KBM-7 (cell line): ENCODE results near the gene UMODL1.

ENCODE experiments used
- DNase-seq: peaks from one replicate; pipeline ENCODE4 v3.0.0-alpha.2; 2015
- in situ Hi-C: fragments of 300-500 bp; cut with MboI; formaldehyde crosslinking; loops from 2 replicates; pipeline ENCODE4 v1.14.3; 2020; ENCODE audit warnings: low sequenced_read_pairs, low pct_unique_long_range_greater_than_20kb, mixed read lengths

UMODL1 gene

DNA sequence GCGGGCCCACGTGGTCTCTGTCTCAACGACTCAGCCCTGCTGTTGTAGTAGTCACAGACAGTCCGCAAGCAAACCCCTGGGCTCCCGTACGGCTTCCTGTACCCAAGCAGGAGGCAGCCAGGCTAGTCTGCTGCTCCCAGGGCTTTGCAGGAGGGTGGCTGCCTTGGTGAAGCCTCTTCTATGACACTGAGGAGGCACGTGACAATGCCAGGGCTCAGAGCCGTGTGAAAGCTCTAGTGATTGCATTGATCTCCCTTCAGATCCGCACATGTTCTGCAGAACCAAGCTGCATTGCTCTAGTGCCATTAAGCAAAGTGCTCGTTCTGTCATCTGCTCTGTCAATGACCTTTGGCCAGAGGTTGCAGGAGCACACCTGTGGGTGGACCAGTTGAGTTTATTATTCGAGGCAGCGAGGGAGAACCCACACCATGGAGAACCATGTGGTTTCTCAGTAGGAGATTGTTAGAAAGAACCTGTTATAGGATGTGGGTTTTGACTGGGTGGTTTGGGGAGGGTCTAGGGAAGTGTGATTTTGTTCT, 18.0 kb downstream of the UMODL1 start:
- in situ Hi-C loops, result no loop called here

DNA sequence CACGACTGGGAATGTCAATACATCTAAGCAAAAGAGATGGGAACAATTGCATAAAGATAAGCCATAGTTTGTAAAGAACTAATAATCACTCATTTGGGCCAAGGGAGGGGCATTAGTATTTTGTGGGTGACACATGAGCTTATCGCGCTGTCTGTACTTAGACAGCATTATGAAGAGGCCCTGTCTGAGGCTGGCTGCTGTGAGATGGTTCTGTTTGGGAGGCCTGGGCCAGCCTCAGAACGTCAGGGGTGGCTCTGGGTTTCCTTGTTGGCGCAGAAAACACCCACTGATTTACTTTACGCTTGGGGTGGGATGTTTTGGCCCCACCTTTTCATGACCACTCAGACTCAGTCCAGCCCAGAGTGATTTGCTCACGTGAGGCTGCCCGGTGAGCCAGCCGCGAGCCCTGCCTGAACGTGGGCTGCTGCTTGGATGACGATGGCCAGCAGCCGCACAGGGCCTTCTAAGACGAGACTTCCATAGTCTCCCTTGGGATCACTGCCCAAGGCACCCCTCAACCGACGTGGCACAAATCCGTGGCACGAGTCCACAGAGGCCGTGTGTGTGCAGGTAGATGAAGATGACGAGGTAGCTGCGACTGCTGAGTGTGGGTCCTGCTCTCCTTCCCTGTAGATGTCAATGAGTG, 18.7 kb downstream of the UMODL1 start:
- no peak for DNase-seq
- in situ Hi-C loops, result no loop called here

More for the DNA sequence above, 18.0 kb downstream of the UMODL1 start:
- DNase-seq, result no peak

DNA sequence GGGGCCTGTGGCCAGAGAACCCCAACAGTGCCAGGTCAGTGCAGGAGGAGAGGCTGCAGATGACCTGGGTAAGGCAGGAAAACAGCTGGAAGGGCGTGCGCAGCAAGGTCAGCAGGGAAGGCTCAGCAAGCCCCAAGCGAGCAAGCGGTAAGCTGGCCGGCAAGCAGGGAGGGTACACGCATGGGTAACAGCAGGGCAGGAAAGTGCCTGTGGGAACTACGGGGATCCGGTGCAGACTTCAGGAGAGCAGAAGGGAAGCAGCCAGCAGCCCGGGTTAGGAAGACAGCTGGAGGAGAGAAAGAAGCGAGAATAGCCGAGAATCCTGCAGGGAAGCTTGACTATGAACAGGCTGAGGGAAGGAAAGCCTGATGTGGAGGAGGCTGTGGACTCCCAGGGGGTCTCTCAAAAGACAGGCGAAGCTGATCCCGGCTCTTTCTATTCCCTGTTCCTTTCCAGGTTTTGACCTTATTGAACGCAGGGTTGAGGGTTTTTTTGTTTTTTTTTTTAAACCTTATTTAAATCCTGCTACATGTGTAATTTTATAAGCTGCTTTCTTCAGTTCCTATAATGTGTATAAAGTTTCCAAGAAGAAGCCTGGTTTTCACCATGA, 20.9 kb downstream of the UMODL1 start:
- DNase-seq, result no peak
- in situ Hi-C loops, result no loop called here

DNA sequence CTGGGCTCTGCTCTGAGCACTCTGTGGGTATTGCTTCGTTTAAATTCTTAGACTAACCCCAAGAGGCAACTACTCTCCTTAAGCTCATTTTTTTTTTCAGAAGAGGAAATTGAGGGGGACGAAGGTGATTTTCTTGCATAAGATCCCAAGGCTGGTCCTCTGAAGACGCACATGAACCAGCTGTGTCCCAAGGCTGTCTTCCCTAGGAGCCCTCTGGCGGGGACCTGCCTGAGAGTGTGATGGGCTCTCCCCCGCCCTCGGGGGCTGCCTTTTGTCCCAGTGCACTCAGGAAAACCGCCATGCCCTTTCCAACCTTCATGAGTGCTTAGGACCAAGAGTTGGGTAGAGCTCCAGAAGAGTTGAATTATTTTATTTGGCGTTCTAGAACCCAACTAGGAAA, 21.7 kb downstream of the UMODL1 start:
- in situ Hi-C loops, result no loop called here

DNA sequence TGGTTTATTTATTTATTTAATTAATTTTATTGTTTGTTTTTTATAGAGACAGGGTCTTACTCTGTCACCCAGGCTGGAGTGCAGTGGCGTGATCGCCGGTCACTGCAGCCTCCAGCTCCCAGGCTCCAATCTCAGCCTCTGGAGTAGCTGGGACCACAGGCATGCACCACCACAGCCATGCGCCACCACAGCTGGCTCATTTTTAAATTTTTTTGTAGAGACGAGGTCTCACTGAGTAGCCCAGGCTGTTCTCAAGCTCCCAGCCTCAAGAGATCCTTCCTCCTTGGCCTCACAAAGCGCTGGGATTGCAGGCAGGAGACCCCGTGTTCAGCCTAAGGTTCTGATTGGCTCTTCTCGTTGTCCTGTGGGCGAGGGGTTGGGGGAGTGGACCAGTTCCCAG, 22.1 kb downstream of the UMODL1 start:
- DNase-seq, result no peak
- in situ Hi-C loops, result no loop called here

More for the DNA sequence above, 21.7 kb downstream of the UMODL1 start:
- no peak for DNase-seq

DNA sequence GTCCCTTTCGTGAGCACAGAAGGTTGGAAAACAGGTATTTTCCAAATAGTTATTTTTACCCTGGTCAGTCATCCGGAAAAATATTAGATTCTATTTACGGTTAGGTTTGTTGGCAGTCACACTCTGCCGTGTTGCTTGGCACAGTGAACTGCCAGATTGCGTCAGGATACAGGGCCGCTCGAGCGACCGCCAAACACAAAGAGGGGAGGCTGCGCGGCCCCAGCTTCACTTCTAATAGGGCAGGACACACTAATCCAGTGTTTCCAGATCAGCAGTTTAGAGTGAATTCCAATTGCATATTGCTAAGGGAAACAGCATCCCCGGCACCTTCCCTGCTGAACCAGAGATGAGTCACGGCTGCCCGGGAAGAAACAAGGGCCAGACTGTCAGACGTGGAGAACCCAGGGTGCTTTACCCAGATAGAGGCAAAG, 22.9 kb downstream of the UMODL1 start:
- no peak for DNase-seq
- in situ Hi-C loops, result no loop called here

DNA sequence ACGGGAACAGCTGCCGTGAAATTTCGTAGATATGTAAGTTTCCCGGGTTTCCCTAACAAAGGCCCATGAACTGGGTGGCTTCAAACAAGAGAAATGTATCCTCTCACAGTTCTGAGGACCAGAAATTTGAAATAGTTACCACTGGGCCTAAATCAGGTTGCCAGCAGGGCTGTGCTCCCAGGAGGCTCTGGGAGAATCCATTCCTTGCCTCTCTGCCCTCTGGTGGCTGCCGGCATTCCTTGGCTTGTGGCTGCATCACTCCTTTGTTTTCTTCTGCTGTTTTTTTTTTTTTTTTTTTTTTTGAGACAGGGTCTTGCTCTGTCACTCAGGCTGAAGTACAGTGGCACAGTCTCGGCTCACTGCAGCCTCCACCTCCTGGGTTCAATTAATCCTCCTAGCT, 23.7 kb downstream of the UMODL1 start:
- DNase-seq, result no peak
- in situ Hi-C loops, result no loop called here

DNA sequence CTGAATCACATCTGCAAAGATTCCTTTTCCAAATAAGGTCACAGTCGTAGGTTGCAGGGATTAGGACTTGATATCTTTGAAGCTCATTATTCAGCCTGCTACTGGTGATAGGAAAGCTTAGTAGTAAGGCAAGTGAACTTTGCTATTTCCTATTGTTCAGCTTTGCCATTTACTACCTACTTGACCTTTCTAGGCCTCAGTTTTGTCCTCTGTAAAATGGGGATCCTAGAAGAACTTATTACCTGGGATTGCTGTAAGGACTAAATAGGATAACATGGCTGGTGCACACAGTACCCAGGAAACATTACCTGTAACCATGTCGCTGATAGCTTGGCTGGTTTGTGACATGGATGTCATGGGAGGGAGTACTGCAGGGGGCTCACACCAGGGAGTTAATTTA, 24.5 kb downstream of the UMODL1 start:
- no peak for DNase-seq
- in situ Hi-C loops, result no loop called here

DNA sequence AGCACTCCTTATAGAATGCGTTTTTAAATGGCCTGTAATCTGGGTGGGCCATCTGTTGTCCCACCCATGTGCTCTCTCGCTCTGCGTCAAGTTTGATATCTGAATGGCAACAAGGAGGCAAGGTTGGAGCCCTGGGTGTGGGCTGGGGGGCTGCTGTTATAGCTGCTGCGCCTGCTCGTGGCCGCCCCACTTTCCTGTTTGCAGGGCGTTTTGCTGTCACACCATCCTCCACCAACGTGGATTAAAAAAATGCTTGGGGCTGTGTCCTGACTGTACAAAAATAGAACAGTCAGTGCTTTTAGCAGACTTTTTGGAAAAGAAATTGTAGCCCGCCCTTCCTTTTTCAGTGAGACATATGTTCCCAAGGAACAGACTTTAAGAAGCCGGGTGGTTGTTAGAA, 25.4 kb downstream of the UMODL1 start:
- no peak for DNase-seq
- in situ Hi-C loops, result no loop called here

DNA sequence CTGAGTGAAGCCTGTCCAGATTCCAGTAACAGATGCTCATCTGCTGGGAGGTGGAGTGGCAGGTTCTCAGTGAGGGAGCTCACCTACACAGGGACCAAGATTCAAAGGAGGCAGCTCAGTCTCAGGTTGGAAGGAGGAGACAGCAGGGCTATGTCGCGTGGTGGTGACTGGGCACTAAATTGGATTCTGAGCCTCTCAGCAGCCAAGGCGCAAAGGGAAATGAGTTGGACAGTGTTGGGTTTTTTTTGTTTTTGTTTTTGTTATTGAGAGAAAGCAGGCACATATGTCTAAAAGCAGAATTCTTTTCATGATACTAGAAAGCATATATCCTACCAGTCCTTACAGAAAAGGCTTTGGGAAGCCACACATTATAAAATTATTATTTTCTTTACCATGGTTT, 26.2 kb downstream of the UMODL1 start:
- no peak for DNase-seq
- in situ Hi-C loops, result no loop called here

DNA sequence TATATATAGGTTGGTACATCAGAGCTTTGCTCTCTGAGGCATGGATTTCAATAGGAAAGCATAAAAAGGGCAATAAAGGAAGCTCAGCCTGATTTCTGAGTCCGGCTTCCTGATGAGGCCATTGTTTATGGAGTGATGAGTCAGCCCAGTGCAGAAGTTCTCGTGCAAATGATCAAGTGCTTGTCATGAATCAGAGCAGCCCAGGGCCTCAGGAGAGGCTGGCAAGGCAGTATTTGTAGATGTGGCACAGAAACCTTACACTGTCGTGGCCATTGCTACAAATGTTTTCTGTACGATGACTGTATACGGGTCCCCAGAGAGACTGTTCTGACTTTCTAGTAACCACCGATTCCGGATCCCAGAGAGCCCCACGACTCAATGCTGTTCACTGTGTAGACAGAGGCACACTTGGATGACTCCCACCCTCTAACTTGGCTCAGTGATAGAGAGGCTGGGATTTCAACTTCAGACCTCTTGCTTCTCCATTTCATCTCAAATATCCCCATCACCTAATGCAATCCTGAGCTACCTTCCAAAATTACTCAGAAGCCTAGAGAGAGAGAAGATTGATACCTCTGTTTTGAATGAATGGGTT, 26.8 kb downstream of the UMODL1 start:
- in situ Hi-C loops, result no loop called here
- DNase-seq, result peak; percentile 74

DNA sequence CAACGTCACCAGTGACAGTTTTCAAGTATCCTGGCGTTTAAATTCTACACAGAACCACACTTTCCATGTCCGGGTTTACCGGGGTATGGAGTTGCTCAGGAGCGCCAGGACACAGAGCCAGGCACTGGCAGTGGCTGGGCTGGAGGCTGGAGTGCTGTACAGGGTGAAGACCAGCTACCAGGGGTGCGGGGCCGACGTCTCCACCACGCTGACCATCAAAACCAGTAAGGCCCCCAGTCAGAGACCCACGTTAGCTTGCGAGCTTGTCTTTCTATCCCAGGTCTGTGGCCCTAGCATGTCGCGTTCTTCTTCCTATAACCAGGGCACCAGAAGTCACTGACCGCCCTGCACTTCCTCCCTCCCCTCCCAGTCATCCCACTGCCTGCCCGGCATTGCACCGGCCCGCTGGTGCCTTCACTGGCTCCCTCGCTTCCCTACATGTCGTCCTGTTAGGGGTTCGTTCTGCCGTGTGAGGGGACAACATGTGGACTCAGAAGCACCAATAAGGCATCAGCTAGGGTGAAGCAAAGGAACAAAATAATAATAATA, 27.9 kb downstream of the UMODL1 start:
- in situ Hi-C loops, result no loop called here
- DNase-seq, result no peak

DNA sequence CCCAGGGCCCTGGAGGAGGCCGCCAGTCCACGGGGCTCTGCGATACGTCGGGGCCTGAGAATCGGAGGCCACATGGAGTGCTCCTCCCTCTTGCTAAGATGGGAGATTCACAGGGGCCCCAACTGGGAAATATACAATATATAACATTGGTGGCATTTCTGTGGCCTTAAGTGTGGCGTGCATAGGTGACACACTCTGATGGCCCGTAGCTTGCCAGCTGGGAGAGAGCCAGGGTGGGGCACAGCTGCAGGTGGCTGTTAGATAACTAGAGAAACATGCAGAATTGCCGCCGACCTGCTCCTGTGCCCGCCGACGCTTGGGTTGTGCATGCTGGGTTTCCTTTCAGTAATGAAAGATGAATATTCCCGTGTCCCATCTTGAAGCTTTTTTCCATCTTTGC, 30.1 kb downstream of the UMODL1 start:
- in situ Hi-C loops, result no loop called here
- DNase-seq, result no peak

DNA sequence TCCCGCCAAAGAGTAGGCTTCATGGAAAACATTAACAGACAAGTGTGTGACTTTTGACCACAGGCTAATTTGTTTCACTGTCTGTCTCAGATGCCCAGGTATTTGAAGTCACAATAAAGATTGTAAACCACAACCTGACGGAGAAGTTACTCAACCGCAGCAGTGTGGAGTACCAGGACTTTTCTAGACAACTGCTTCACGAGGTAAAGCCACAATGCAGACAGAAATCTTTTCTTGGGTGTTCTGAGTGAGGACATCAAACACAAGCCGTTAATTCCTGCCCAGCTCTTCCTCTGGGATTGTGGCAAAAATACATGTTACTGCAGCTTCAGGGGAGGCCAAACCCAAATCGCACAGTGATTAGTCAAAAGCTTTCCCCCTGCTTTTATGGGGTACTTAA, 31.0 kb downstream of the UMODL1 start:
- DNase-seq, result no peak
- in situ Hi-C loops, result no loop called here

DNA sequence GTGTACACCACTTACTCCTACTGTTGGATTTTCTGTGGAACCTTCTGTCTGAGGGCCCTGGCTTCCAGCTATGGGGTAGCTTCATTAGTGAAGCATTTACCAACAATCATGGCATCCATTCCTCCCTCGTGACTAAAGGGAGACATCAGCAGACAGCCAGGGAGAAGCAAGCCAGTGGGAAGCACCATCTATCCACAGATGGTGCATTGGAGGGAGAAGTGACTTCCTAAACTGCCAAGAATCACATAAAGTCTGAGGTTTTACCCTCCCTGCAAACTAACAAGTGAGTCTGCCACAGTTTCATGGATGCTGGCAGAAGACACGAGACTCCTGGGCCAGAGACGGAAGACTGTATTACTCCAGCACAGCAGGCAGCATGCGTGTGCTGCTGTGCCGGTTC, 31.4 kb downstream of the UMODL1 start:
- in situ Hi-C loops, result no loop called here
- DNase-seq, result no peak

DNA sequence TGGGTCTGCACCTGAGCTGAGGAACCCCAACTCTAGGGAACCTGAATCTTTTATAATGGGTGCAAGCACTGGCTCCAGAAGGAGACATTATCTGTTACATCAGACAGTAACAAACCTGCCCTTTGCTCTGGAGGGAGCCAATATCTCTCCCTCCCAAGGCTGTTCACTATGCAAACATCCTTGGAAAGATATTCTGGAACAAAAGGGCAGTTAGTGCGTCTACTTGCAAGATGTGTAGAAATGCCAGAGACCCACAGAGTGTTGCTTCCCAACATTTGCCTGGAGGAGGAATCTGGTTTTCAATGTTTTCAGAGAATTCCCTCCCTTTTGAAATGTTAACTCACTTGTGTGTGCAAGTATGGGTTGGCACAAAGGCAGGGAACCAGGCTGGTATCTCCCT, 31.9 kb downstream of the UMODL1 start:
- in situ Hi-C loops, result no loop called here
- DNase-seq, result no peak

DNA sequence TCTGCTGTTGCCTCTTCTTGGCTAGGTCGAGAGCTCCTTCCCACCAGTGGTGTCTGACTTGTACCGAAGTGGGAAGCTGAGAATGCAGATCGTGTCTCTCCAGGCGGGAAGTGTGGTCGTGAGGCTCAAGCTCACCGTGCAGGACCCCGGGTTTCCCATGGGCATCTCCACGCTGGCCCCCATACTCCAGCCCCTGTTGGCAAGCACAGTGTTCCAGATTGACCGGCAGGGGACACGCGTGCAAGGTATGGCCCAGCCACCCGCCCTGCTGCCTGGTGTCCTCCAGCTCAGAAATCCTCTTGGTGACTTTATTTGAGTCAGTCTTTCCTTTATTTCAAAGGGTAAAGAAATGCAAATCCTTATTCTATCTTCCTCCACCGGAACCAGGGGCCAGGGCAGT, 32.7 kb downstream of the UMODL1 start:
- DNase-seq, result no peak
- in situ Hi-C loops, result no loop called here

DNA sequence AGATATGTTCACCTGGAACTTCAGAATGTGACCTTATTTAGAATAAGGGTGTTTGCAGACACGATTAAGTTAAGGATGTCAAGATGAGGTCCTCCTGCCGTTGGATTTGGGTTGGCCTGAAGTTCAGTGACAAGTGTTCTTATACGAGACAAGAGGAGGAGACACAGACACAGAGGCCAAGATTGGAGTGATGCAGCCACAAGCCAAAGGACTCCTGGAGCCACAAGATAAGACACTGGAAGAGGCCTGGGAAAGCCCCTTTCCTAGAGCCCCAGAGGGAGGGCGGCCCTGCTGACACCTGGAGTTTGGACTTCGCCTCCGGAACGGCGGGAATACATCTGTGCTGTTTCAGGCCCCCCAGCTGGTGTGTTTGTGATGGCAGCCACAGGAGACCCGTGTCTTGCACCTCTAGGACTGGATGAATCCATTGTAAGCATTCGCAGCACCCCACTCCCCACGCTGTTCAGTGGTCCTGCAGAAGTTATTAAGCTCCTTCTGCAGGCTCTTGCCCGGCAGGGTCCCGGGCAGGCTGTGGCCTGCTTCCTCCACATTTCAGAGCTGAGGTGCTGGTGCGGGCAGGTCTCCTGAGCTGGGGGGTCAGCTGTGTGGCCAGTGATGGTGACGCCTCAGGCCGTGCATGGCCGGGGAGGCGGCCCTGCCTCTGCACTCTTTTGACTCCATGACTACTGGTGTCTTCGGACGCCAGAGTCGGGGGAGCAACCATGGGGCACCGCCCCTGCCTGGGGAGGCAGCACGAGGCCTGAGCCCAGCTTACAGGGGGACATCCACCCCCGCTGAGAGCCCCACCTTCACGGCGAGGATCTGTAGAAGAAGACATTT, 34.6 kb downstream of the UMODL1 start:
- in situ Hi-C loops, result no loop called here

DNA sequence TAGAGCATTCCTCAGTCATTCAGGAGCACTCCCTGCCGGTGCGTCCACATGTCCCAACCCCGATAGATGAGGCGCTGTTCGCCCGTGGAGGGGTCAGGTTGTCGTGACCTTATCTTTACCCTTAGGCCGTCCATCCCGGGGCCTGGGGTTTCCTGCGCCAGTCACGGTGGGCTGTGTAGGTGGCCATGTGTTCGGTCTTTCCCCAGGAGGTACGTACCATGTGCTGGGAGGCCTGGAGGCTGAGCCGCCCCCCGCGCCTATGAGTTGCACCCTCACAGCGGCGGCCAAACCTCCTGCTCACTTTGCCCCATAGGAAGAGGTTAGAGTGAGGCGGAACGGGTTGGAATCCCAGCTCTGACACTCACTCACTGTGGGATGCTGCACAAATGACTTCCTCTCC, 35.3 kb downstream of the UMODL1 start:
- no peak for DNase-seq
- in situ Hi-C loops, result no loop called here

More for the DNA sequence above, 34.6 kb downstream of the UMODL1 start:
- no peak for DNase-seq
